Calu3 (cell line): ENCODE results near the gene BDH1. TPM values are rescaled to one million over a fixed set of nuclear protein-coding genes. Genes with fewer than 3 reads are reported as not detected.

Source experiments
- BruUV-seq: library from RNA; stranded (reverse); fragments of 400-500 nt; replicated peaks from 2 replicates; lab custom pipeline; 2021; lab: Mats Ljungman, UMichigan
- CTCF ChIA-PET: fragments of 300-600 bp; sonication (Branson Sonifier 250); formaldehyde crosslinking; loops from one replicate; lab custom pipeline; 2022; ENCODE audit warnings: antibody characterized with exemption; lab: Charles Lee
- DNase-seq: peaks from one replicate; pipeline ENCODE4 v3.0.0; 2022
- H3K27ac Mint-ChIP-seq: one replicate; pipeline ENCODE4 v1.8.0; 2022; ENCODE audit warnings: mixed read lengths; ENCODE audit not compliant: unreplicated experiment
- H3K27me3 Mint-ChIP-seq: one replicate; pipeline ENCODE4 v1.8.0; 2022; ENCODE audit warnings: mixed read lengths; ENCODE audit not compliant: unreplicated experiment
- H3K36me3 Mint-ChIP-seq: one replicate; pipeline ENCODE4 v1.8.0; 2022; ENCODE audit warnings: mild to moderate bottlenecking, moderate library complexity, mixed read lengths; ENCODE audit not compliant: insufficient read depth, unreplicated experiment
- H3K4me1 Mint-ChIP-seq: one replicate; pipeline ENCODE4 v1.8.0; 2022; ENCODE audit warnings: mild to moderate bottlenecking, low read depth, mixed read lengths; ENCODE audit not compliant: unreplicated experiment
- H3K4me3 Mint-ChIP-seq: one replicate; pipeline ENCODE4 v1.8.0; 2022; ENCODE audit warnings: mild to moderate bottlenecking, low read depth, moderate library complexity, mixed read lengths; ENCODE audit not compliant: unreplicated experiment
- H3K9me3 Mint-ChIP-seq: one replicate; pipeline ENCODE4 v1.8.0; 2022; ENCODE audit warnings: low read depth, mixed read lengths; ENCODE audit not compliant: unreplicated experiment
- intact Hi-C: fragments of 100-400 bp; cut with micrococcal nuclease; formaldehyde crosslinking; loops from one replicate; pipeline ENCODE4 v1.10.0; 2022; ENCODE audit not compliant: unreplicated experiment
- total RNA-seq: library from RNA; stranded (reverse); gene quantifications from 2 replicates; pipeline ENCODE4 v1.2.3, GENCODE V29; 2022
- TF ChIP-seq, protein P1 (sequence below): fragments of 200-600 bp; IDR thresholded peaks from one replicate; pipeline ENCODE4 v1.8.0; 2022; ENCODE audit warnings: antibody characterized with exemption; ENCODE audit not compliant: unreplicated experiment

Gene BDH1
- total RNA-seq, 1 experiment from 2014 or later, result 49.0 TPM

DNA sequence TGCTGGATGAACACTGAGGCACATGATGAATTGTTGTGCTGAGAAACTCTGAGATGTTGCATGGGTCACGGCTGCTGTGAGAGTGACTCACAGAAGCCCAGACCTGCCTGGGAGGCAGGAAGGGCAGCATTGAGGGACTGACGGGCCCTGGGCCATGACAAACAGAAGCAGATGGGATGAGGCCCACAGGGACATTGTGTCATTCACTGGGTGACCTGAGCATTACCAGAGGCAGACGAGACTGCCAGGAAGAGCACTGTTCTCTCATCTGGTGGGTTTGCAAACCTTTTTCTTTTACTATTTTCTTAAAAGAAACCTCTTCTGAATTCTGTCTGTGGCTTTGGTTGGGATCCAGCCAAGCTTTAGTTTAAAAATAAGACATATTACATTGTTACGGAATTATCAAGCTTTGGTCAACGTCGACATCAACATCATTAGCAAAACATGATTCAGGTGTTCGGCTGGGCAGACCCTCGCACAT, 67.8 kb downstream of the BDH1 start:
- Mint-ChIP-seq H3K4me3 (peak overlapping the region; percentile 2), H3K9me3 (no peaks in the 10 kb centered on the region), H3K27me3 (no peaks in the 10 kb centered on the region), H3K27ac (peak overlapping the region; percentile 70), H3K4me1 (peaks cover 69% of the 10 kb centered on the region), H3K36me3 (peaks cover 15% of the 10 kb centered on the region)
- CTCF ChIA-PET, result interaction anchor here (1.4 kb wide), 1 partner anchor 14 kb away, joined by 5 read pairs; no protein-coding TSS in a partner anchor
- intact Hi-C loops, result no loop called here
- TF ChIP-seq, protein P1, sequence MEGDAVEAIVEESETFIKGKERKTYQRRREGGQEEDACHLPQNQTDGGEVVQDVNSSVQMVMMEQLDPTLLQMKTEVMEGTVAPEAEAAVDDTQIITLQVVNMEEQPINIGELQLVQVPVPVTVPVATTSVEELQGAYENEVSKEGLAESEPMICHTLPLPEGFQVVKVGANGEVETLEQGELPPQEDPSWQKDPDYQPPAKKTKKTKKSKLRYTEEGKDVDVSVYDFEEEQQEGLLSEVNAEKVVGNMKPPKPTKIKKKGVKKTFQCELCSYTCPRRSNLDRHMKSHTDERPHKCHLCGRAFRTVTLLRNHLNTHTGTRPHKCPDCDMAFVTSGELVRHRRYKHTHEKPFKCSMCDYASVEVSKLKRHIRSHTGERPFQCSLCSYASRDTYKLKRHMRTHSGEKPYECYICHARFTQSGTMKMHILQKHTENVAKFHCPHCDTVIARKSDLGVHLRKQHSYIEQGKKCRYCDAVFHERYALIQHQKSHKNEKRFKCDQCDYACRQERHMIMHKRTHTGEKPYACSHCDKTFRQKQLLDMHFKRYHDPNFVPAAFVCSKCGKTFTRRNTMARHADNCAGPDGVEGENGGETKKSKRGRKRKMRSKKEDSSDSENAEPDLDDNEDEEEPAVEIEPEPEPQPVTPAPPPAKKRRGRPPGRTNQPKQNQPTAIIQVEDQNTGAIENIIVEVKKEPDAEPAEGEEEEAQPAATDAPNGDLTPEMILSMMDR, result no peak
- peak; percentile 76 for DNase-seq
- no TSS peak for BruUV-seq

DNA sequence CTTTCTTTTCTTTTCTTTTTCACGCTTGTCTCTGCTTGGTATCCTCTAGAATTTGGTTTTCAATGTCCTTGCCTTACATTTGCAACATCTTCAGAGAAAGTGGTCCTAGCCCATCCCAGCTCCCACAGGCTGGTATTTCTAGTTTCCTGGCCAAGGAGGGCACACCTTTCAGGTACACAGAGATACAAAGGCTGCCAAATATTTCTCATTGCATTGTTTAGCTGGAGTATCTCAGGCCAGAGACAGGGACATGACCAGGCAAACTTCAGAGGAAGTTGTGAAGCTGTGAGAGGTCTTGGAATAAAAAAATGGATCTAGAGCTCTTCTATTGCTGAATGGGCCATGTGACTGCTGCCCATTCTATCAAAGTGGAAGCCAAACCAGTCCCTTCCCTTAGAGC, 68.9 kb downstream of the BDH1 start:
- DNase-seq, result no peak
- no peaks in the 10 kb centered on the region for H3K9me3 Mint-ChIP-seq
- peaks cover 12% of the 10 kb centered on the region for H3K36me3 Mint-ChIP-seq
- H3K27ac Mint-ChIP-seq, result peak overlapping the region; percentile 70
- BruUV-seq, result no TSS peak
- peaks cover 75% of the 10 kb centered on the region for H3K4me1 Mint-ChIP-seq
- H3K27me3 Mint-ChIP-seq, result no peaks in the 10 kb centered on the region
- CTCF ChIA-PET, result interaction anchor here (1.4 kb wide), 1 partner anchor 15 kb away, joined by 5 read pairs; no protein-coding TSS in a partner anchor
- H3K4me3 Mint-ChIP-seq, result no peak overlapping the region
- intact Hi-C loops, result no loop called here
- TF ChIP-seq, protein P1, result no peak

DNA sequence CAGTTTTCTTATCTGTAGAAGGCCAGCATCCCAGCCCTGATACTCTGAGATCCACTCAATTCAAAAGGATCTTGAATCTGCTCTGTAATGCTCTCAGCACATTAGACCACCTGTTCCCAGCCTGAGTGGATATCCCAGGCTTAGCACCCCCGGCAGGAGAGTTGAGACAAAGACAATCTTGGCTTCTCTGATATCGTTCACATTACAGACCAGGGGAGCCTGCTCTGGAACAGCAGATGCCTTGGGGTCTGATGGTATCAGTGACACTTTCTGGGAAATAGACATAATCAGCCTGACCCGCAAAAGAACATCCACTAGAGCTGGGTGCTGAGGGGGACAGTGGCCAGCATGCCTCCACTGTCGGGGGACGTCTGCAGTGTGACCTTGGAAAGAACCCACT, 70.6 kb downstream of the BDH1 start:
- H3K27me3 Mint-ChIP-seq, result no peaks in the 10 kb centered on the region
- no peak overlapping the region for H3K4me3 Mint-ChIP-seq
- peaks cover 7% of the 10 kb centered on the region for H3K36me3 Mint-ChIP-seq
- peak overlapping the region; percentile 62 for H3K27ac Mint-ChIP-seq
- no TSS peak for BruUV-seq
- intact Hi-C loops, result no loop called here
- DNase-seq, result no peak
- H3K4me1 Mint-ChIP-seq, result peaks cover 83% of the 10 kb centered on the region
- peaks cover 3% of the 10 kb centered on the region for H3K9me3 Mint-ChIP-seq
- CTCF ChIA-PET, result no interaction called here
- TF ChIP-seq, protein P1, result no peak

GRCh38 chr3:197484204-197484901, 71.4 kb downstream of the BDH1 start:
- Mint-ChIP-seq H3K4me3 (no peak overlapping the region), H3K27me3 (no peaks in the 10 kb centered on the region), H3K9me3 (peaks cover 7% of the 10 kb centered on the region), H3K4me1 (peaks cover 85% of the 10 kb centered on the region), H3K36me3 (peaks cover 5% of the 10 kb centered on the region), H3K27ac (peak overlapping the region; percentile 62)
- BruUV-seq, result no TSS peak
- CTCF ChIA-PET, result no interaction called here
- TF ChIP-seq, protein P1, result no peak
- intact Hi-C loops, result no loop called here
- DNase-seq, result no peak
